Rectal smooth muscle tissue (tissue), 1 donor: Measurements from ENCODE around the gene GABRB3.

ENCODE experiments used
- H3K27ac ChIP-seq: one replicate; pipeline ENCODE4 v1.7.0; 2013; ENCODE audit warnings: low read depth, low read length, inconsistent platforms
- H3K27me3 ChIP-seq: one replicate; pipeline ENCODE4 v1.7.0; 2013; ENCODE audit warnings: low read length; ENCODE audit not compliant: control insufficient read depth, insufficient read depth
- H3K36me3 ChIP-seq: one replicate; pipeline ENCODE4 v1.7.0; 2013; ENCODE audit warnings: low read length; ENCODE audit not compliant: control insufficient read depth, insufficient read depth
- H3K4me1 ChIP-seq: one replicate; pipeline ENCODE4 v1.7.0; 2013; ENCODE audit warnings: low read length; ENCODE audit not compliant: control insufficient read depth, insufficient read depth
- H3K4me3 ChIP-seq: one replicate; pipeline ENCODE4 v1.7.0; 2013; ENCODE audit warnings: low read length
- H3K9ac ChIP-seq: one replicate; pipeline ENCODE4 v1.7.0; 2013; ENCODE audit warnings: low read length

The GABRB3 gene

GRCh38 chr15:26614734-26615133, 158.1 kb downstream of the GABRB3 start:
- H3K4me1 ChIP-seq = no peaks in the 10 kb centered on the region
- H3K9ac ChIP-seq = no peak overlapping the region
- no peak overlapping the region for H3K4me3 ChIP-seq
- H3K27me3 ChIP-seq = no peaks in the 10 kb centered on the region
- H3K27ac ChIP-seq = no peak overlapping the region
- H3K36me3 ChIP-seq = no peaks in the 10 kb centered on the region

- no peaks in the 10 kb centered on the region for H3K27me3 ChIP-seq
- no peak overlapping the region for H3K27ac ChIP-seq
- H3K4me3 ChIP-seq = no peak overlapping the region
- H3K9ac ChIP-seq = no peak overlapping the region
- H3K4me1 ChIP-seq = no peaks in the 10 kb centered on the region
- no peaks in the 10 kb centered on the region for H3K36me3 ChIP-seq
Measured at GRCh38 chr15:26598704-26599103, 174.2 kb downstream of the GABRB3 start.

GRCh38 chr15:26595611-26596010, 177.3 kb downstream of the GABRB3 start:
- Histone ChIP-seq H3K9ac (no peak overlapping the region), H3K4me1 (no peaks in the 10 kb centered on the region)

GRCh38 chr15:26590676-26591075, 182.2 kb downstream of the GABRB3 start:
- Histone ChIP-seq H3K9ac (no peak overlapping the region), H3K36me3 (no peaks in the 10 kb centered on the region), H3K4me1 (no peaks in the 10 kb centered on the region), H3K27me3 (no peaks in the 10 kb centered on the region), H3K27ac (no peak overlapping the region), H3K4me3 (no peak overlapping the region)

More at GRCh38 chr15:26595611-26596010, 177.3 kb downstream of the GABRB3 start:
- Histone ChIP-seq H3K27ac (no peak overlapping the region), H3K27me3 (no peaks in the 10 kb centered on the region), H3K4me3 (no peak overlapping the region), H3K36me3 (no peaks in the 10 kb centered on the region)

DNA sequence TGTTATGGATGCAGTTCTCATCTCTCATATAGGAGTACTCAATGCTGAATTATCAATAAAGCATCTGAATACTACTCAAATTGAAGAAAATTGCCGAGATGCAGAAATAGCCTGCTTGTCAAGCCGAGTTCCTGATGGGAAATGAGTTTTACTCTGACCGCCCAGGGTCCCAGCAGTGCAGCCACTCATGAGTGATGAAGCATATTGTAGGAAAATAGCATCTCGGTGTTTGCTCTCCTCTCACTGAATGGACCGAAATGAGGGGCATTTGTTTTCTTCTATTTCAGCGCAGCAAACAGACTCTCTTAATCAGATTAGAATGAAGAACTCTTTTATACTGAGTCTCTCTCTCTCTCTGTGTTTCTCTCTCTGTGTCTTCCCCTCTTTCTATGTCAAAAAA, 190.0 kb downstream of the GABRB3 start:
- Histone ChIP-seq H3K36me3 (no peaks in the 10 kb centered on the region), H3K27me3 (no peaks in the 10 kb centered on the region), H3K27ac (no peak overlapping the region), H3K4me3 (no peak overlapping the region), H3K9ac (no peak overlapping the region), H3K4me1 (no peaks in the 10 kb centered on the region)

GRCh38 chr15:26580943-26581342, 191.9 kb downstream of the GABRB3 start:
- Histone ChIP-seq H3K4me1 (no peaks in the 10 kb centered on the region), H3K9ac (no peak overlapping the region), H3K27me3 (no peaks in the 10 kb centered on the region), H3K27ac (no peak overlapping the region), H3K36me3 (no peaks in the 10 kb centered on the region), H3K4me3 (no peak overlapping the region)

- Histone ChIP-seq H3K4me1 (no peaks in the 10 kb centered on the region), H3K4me3 (no peak overlapping the region), H3K27ac (no peak overlapping the region), H3K9ac (no peak overlapping the region), H3K36me3 (no peaks in the 10 kb centered on the region), H3K27me3 (no peaks in the 10 kb centered on the region)
Measured at GRCh38 chr15:26572602-26573350, 200.1 kb downstream of the GABRB3 start.

GRCh38 chr15:26571346-26571745, 201.5 kb downstream of the GABRB3 start:
- H3K36me3 ChIP-seq = no peaks in the 10 kb centered on the region
- no peak overlapping the region for H3K9ac ChIP-seq
- H3K27ac ChIP-seq = no peak overlapping the region
- no peak overlapping the region for H3K4me3 ChIP-seq
- H3K4me1 ChIP-seq = no peaks in the 10 kb centered on the region
- no peaks in the 10 kb centered on the region for H3K27me3 ChIP-seq

GRCh38 chr15:26565542-26565941, 207.3 kb downstream of the GABRB3 start:
- H3K4me3 ChIP-seq = no peak overlapping the region
- H3K4me1 ChIP-seq = no peaks in the 10 kb centered on the region
- H3K36me3 ChIP-seq = no peaks in the 10 kb centered on the region
- no peak overlapping the region for H3K9ac ChIP-seq
- H3K27me3 ChIP-seq = no peaks in the 10 kb centered on the region
- H3K27ac ChIP-seq = no peak overlapping the region

- Histone ChIP-seq H3K9ac (no peak overlapping the region), H3K36me3 (no peaks in the 10 kb centered on the region), H3K4me1 (no peaks in the 10 kb centered on the region), H3K4me3 (no peak overlapping the region), H3K27me3 (no peaks in the 10 kb centered on the region), H3K27ac (no peak overlapping the region)
Measured at GRCh38 chr15:26564361-26564760, 208.5 kb downstream of the GABRB3 start.

DNA sequence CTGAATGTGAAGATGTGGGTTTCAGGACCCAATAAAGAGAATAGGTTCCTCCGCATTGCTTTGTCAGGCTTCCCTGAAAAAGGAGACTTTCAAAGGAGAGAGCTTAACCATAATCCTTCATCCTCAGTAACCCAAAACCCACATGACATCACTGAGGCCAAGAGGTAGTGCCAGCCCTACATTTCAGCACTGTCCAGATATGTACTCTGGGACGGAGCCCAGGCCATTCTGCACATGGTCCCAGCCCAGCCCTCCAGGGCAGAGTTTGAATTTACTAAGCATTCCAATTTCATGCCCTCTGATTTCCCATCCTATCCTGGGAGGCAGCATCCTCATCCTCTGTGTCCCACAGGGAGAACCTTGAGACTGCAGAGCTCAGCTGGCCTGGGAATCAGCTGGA, 210.5 kb downstream of the GABRB3 start:
- Histone ChIP-seq H3K36me3 (no peaks in the 10 kb centered on the region), H3K4me1 (no peaks in the 10 kb centered on the region), H3K27me3 (no peaks in the 10 kb centered on the region), H3K4me3 (no peak overlapping the region), H3K9ac (no peak overlapping the region), H3K27ac (no peak overlapping the region)

GRCh38 chr15:26561896-26562295, 211.0 kb downstream of the GABRB3 start:
- H3K9ac ChIP-seq = no peak overlapping the region
- H3K27me3 ChIP-seq = no peaks in the 10 kb centered on the region
- no peaks in the 10 kb centered on the region for H3K36me3 ChIP-seq
- no peaks in the 10 kb centered on the region for H3K4me1 ChIP-seq
- no peak overlapping the region for H3K27ac ChIP-seq
- no peak overlapping the region for H3K4me3 ChIP-seq

DNA sequence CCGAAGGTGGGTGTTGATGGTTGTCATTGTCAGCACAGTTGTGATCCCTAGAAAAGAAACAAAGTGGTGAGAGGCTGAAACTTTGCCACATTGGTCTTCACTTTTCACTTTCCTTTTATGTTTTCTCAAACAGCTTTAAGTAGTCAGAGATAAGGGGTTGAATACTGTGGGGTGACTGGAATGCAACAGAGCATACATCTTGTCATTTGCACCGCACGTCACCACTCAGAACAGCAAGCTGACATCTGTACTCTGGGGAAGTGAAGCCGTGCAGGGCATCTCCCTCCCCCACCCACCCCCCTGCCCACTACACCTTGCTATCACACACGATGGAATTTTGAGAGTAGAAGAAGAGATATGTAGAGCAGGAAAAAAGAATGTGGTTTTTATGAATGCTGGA, 211.7 kb downstream of the GABRB3 start:
- Histone ChIP-seq H3K27ac (no peak overlapping the region), H3K4me1 (no peaks in the 10 kb centered on the region), H3K9ac (no peak overlapping the region), H3K4me3 (no peak overlapping the region), H3K36me3 (no peaks in the 10 kb centered on the region), H3K27me3 (no peaks in the 10 kb centered on the region)
